ENCODE results near the gene CGRRF1. TPM values are rescaled to one million over a fixed set of nuclear protein-coding genes. Genes with fewer than 3 reads are reported as not detected.

CGRRF1 gene
- total and polyA plus RNA-seq, 5 donors from 2014 or later, result 27.7 to 45.6 (median 31.5) TPM

DNA sequence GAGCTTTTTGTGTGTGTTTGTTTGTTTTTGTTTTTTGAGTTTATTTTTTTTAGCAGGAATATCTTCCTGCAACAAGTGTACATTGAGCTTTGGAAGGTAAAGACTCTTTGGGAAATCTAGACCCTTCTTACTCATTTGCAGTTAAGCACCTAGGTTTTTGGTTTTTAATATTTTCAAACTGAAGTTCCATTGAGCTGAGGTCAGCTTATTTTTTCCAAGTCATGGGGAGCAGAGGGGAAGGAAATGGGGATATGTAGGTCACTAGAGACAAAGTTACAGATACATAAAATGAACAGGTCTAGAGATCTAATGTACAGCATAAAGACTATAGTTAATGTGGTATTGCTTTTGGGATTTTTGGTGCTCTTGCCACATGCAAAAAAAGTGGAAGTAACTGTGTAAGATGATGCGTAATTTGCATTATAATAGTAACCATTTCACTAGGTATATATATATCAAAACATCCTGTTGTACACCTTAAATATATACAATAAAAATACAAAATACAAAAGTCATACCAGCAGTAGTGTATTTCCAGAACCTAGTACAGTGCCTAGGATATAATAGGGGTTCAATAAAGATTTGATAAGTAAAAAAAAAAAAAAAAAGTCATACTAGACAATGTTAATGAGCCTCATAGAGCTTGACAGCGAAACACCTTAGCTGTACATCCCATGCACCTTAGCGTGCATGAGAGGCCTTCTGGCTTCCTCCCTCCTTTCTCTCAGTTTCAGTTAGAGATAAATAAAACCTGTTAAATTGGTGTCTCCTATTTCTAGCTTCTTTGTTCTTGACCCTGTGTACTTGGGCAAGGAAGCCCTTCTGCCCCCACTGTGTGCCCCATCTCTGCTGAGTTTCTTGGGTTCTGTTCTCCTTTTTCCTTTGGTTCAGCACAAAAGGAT is 22.7 kb downstream of the CGRRF1 start:
- H3K9me3 Mint-ChIP-seq, result no peaks in the 10 kb centered on the region
- DNase-seq, result peak in 1 of 3 donors; percentile 18
- peaks cover 15% of the 10 kb centered on the region for H3K36me3 Mint-ChIP-seq
- H3K27me3 ChIP-seq (ENCODE audit: control insufficient read depth, insufficient read depth, low read length), result no peaks in the 10 kb centered on the region
- H3K27me3 Mint-ChIP-seq, result no peaks in the 10 kb centered on the region
- H3K4me3 ChIP-seq (ENCODE audit: low read depth, low read length), result no peak overlapping the region
- peaks cover 24% of the 10 kb centered on the region for H3K36me3 ChIP-seq (ENCODE audit: control insufficient read depth, insufficient read depth, low read length)
- no peak for ATAC-seq (ENCODE audit: low read depth in 2 of 2)
- H3K4me1 ChIP-seq (ENCODE audit: control insufficient read depth, insufficient read depth, low read length, poor library complexity, severe bottlenecking), result no peaks in the 10 kb centered on the region
- peak overlapping the region in 1 of 3 donors; percentile 56 for H3K27ac Mint-ChIP-seq
- no peak overlapping the region for H3K4me3 Mint-ChIP-seq
- peaks cover 0 to 17% (median 3%) of the 10 kb centered on the region in 4 donors for H3K4me1 Mint-ChIP-seq
- H3K9me3 ChIP-seq (ENCODE audit: control insufficient read depth in 2 of 2, low read length in 2 of 2), result no peaks in the 10 kb centered on the region
- no peak overlapping the region for H3K27ac ChIP-seq (ENCODE audit: insufficient read depth, low read length, poor library complexity, severe bottlenecking)

DNA sequence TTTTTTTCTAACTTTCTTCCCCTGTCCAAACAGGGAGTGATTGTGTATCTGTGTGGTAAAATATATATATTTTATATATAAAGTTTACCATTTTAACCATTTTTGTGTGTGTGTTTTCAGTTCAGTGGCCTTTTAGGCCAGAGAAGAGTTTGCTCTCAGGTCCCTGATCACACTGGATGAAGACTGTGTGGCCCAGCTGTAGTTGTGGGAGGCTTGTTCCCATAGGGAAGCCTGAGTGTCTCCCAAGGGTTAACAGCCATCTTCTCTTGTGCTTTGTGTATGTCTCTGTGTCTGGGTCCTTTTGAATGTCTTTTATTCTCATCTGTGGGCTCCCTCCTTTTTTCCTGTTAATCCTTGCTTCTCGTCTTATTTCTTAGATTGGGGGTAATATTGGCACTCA is 23.4 kb downstream of the CGRRF1 start:
- DNase-seq, result no peak
- Histone ChIP-seq H3K4me1 (ENCODE audit: control insufficient read depth, insufficient read depth, low read length, poor library complexity, severe bottlenecking) (no peaks in the 10 kb centered on the region), H3K36me3 (ENCODE audit: control insufficient read depth, insufficient read depth, low read length) (peaks cover 25% of the 10 kb centered on the region), H3K9me3 (ENCODE audit: control insufficient read depth in 2 of 2, low read length in 2 of 2) (no peaks in the 10 kb centered on the region), H3K27me3 (ENCODE audit: control insufficient read depth, insufficient read depth, low read length) (no peaks in the 10 kb centered on the region), H3K27ac (ENCODE audit: insufficient read depth, low read length, poor library complexity, severe bottlenecking) (no peak overlapping the region), H3K4me3 (ENCODE audit: low read depth, low read length) (no peak overlapping the region)
- H3K27me3 Mint-ChIP-seq, result no peaks in the 10 kb centered on the region
- peak overlapping the region in 1 of 3 donors; percentile 56 for H3K27ac Mint-ChIP-seq
- no peaks in the 10 kb centered on the region for H3K9me3 Mint-ChIP-seq
- H3K36me3 Mint-ChIP-seq, result peaks cover 15% of the 10 kb centered on the region
- H3K4me3 Mint-ChIP-seq, result no peak overlapping the region
- no peak for ATAC-seq (ENCODE audit: low read depth in 2 of 2)
- peaks cover 0 to 17% (median 3%) of the 10 kb centered on the region in 4 donors for H3K4me1 Mint-ChIP-seq

DNA sequence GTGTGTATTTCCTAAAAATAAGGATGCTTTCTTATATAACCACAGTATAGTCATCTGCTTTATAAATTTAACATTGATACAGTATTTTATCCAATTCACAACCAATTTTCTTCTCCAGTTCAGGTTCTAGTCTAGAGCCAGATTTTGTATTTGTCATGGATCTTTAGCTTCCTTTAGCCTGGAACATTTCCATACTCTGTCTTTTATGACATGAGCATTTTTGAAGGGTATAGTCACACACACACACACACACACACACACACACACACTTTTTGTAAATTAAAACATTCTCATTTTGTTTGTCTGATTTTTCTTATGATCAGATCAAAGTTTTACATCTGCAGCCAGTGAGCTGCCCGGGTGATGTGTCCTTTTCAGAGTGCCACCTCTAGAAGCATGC is 25.4 kb downstream of the CGRRF1 start:
- ATAC-seq (ENCODE audit: low read depth in 2 of 2), result no peak
- H3K4me1 ChIP-seq (ENCODE audit: control insufficient read depth, insufficient read depth, low read length, poor library complexity, severe bottlenecking), result no peaks in the 10 kb centered on the region
- H3K9me3 Mint-ChIP-seq, result no peaks in the 10 kb centered on the region
- no peaks in the 10 kb centered on the region for H3K9me3 ChIP-seq (ENCODE audit: control insufficient read depth in 2 of 2, low read length in 2 of 2)
- no peak for DNase-seq
- H3K27me3 ChIP-seq (ENCODE audit: control insufficient read depth, insufficient read depth, low read length), result no peaks in the 10 kb centered on the region
- H3K4me1 Mint-ChIP-seq, result peaks cover 0 to 17% (median 3%) of the 10 kb centered on the region in 4 donors
- no peak overlapping the region for H3K4me3 ChIP-seq (ENCODE audit: low read depth, low read length)
- H3K27ac Mint-ChIP-seq, result no peak overlapping the region
- H3K36me3 Mint-ChIP-seq, result peaks cover 25% of the 10 kb centered on the region
- no peak overlapping the region for H3K4me3 Mint-ChIP-seq
- no peak overlapping the region for H3K27ac ChIP-seq (ENCODE audit: insufficient read depth, low read length, poor library complexity, severe bottlenecking)
- H3K36me3 ChIP-seq (ENCODE audit: control insufficient read depth, insufficient read depth, low read length), result peaks cover 32% of the 10 kb centered on the region
- H3K27me3 Mint-ChIP-seq, result no peaks in the 10 kb centered on the region

DNA sequence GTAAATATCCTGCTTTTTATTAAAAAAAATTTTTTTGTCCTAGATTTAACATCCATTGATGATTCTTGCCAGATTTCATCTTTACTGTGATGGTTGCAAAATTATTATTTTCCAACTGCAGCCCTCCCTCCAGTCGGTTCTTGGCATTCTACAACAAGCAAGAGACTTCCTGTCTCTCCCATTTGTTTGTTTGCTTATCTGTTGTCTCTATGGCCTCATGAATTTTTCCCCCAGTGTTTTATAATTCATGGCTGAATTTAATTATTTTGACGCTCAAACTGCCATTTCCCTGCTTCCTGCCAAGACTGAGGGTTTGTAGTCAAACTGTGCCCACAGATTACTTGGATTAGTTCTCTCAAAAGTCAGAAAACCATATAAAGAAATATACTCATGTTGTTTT is 25.9 kb downstream of the CGRRF1 start:
- Histone ChIP-seq H3K4me1 (ENCODE audit: control insufficient read depth, insufficient read depth, low read length, poor library complexity, severe bottlenecking) (no peaks in the 10 kb centered on the region), H3K27ac (ENCODE audit: insufficient read depth, low read length, poor library complexity, severe bottlenecking) (no peak overlapping the region), H3K27me3 (ENCODE audit: control insufficient read depth, insufficient read depth, low read length) (no peaks in the 10 kb centered on the region), H3K36me3 (ENCODE audit: control insufficient read depth, insufficient read depth, low read length) (peaks cover 32% of the 10 kb centered on the region), H3K4me3 (ENCODE audit: low read depth, low read length) (no peak overlapping the region), H3K9me3 (ENCODE audit: control insufficient read depth in 2 of 2, low read length in 2 of 2) (no peaks in the 10 kb centered on the region)
- H3K27ac Mint-ChIP-seq, result peak overlapping the region in 1 of 3 donors; percentile 68
- ATAC-seq (ENCODE audit: low read depth in 2 of 2) (no peak), DNase-seq (no peak)
- H3K27me3 Mint-ChIP-seq, result no peaks in the 10 kb centered on the region
- H3K4me3 Mint-ChIP-seq, result no peak overlapping the region
- H3K4me1 Mint-ChIP-seq, result peaks cover 0 to 17% (median 3%) of the 10 kb centered on the region in 4 donors
- H3K36me3 Mint-ChIP-seq, result peaks cover 28% of the 10 kb centered on the region
- H3K9me3 Mint-ChIP-seq, result no peaks in the 10 kb centered on the region

DNA sequence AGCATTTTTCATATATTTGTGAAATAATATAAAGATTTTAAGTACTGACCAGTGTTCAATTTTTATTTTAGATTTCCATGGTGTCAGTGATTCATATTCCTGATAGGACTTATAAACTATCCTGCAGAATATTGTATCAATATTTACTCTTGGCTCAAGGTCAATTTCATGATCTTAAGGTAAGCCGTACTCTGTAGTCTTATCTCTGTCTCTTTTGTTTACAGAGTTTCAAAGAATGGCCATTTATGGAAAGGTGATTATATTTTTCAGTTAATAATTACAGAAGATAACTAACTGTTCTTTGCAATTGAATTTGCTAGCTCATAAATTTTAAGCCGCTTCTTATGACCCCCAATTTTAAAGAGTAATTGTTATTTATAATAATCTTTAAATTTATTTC is 27.9 kb downstream of the CGRRF1 start:
- Histone ChIP-seq H3K9me3 (ENCODE audit: control insufficient read depth in 2 of 2, low read length in 2 of 2) (no peaks in the 10 kb centered on the region), H3K36me3 (ENCODE audit: control insufficient read depth, insufficient read depth, low read length) (peaks cover 28% of the 10 kb centered on the region), H3K4me3 (ENCODE audit: low read depth, low read length) (no peak overlapping the region), H3K27me3 (ENCODE audit: control insufficient read depth, insufficient read depth, low read length) (no peaks in the 10 kb centered on the region), H3K4me1 (ENCODE audit: control insufficient read depth, insufficient read depth, low read length, poor library complexity, severe bottlenecking) (no peaks in the 10 kb centered on the region), H3K27ac (ENCODE audit: insufficient read depth, low read length, poor library complexity, severe bottlenecking) (no peak overlapping the region)
- H3K36me3 Mint-ChIP-seq, result peaks cover 27% of the 10 kb centered on the region
- H3K27ac Mint-ChIP-seq, result no peak overlapping the region
- no peaks in the 10 kb centered on the region for H3K27me3 Mint-ChIP-seq
- no peak overlapping the region for H3K4me3 Mint-ChIP-seq
- ATAC-seq (ENCODE audit: low read depth in 2 of 2) (no peak), DNase-seq (no peak)
- peaks cover 0 to 9% (median 3%) of the 10 kb centered on the region in 4 donors for H3K4me1 Mint-ChIP-seq
- peaks cover 0 to 2% (median 0%) of the 10 kb centered on the region in 7 donors for H3K9me3 Mint-ChIP-seq

DNA sequence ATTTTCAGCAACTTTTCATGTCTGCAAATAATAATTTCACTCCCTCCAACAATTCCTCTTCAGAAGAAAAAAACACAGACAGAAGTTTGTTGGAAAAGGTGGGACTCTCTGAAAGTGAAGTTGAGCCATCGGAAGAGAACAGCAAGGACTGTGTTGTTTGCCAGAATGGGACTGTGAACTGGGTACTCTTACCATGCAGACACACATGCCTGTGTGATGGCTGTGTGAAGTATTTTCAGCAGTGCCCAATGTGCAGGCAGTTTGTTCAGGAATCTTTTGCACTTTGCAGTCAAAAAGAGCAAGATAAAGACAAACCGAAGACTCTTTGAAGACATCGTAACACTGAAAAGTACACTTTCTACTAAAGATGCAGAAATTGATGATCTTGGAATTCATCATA is 28.3 kb downstream of the CGRRF1 start:
- no peak for ATAC-seq (ENCODE audit: low read depth in 2 of 2)
- Histone ChIP-seq H3K4me1 (ENCODE audit: control insufficient read depth, insufficient read depth, low read length, poor library complexity, severe bottlenecking) (no peaks in the 10 kb centered on the region), H3K4me3 (ENCODE audit: low read depth, low read length) (no peak overlapping the region), H3K27me3 (ENCODE audit: control insufficient read depth, insufficient read depth, low read length) (no peaks in the 10 kb centered on the region), H3K36me3 (ENCODE audit: control insufficient read depth, insufficient read depth, low read length) (peaks cover 26% of the 10 kb centered on the region), H3K27ac (ENCODE audit: insufficient read depth, low read length, poor library complexity, severe bottlenecking) (no peak overlapping the region), H3K9me3 (ENCODE audit: control insufficient read depth in 2 of 2, low read length in 2 of 2) (no peaks in the 10 kb centered on the region)
- Mint-ChIP-seq H3K4me1 (peaks cover 0 to 6% (median 0%) of the 10 kb centered on the region in 4 donors), H3K4me3 (no peak overlapping the region), H3K27ac (no peak overlapping the region), H3K9me3 (peaks cover 0 to 2% (median 0%) of the 10 kb centered on the region in 7 donors), H3K27me3 (no peaks in the 10 kb centered on the region), H3K36me3 (peaks cover 25% of the 10 kb centered on the region)
- no peak for DNase-seq

DNA sequence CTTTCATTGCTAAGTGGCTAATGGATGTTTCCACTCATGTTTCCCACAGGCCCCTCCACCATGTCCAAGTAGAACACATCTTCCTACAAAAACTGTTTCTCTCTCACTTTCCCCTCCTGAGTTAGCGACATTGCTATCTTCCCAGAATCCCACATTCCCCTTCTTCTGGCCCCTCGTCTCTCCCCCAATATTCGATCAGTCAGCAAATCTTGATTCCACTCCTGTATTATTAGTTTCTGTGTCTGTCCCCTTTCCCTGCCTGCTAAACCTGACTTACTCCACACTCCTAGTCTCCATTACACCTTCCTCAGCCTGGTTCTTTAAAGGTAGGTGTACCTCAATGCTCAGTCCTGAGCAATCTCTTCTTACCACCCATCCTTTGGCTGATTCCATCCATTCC is 37.9 kb downstream of the CGRRF1 start:
- no peak overlapping the region for H3K4me3 ChIP-seq (ENCODE audit: low read depth, low read length)
- H3K36me3 ChIP-seq (ENCODE audit: control insufficient read depth, insufficient read depth, low read length), result no peaks in the 10 kb centered on the region
- no peak overlapping the region for H3K27ac Mint-ChIP-seq
- ATAC-seq (ENCODE audit: low read depth in 2 of 2) (no peak), DNase-seq (no peak)
- no peaks in the 10 kb centered on the region for H3K4me1 ChIP-seq (ENCODE audit: control insufficient read depth, insufficient read depth, low read length, poor library complexity, severe bottlenecking)
- no peaks in the 10 kb centered on the region for H3K36me3 Mint-ChIP-seq
- H3K27me3 ChIP-seq (ENCODE audit: control insufficient read depth, insufficient read depth, low read length), result peaks cover 3% of the 10 kb centered on the region
- peaks cover 8% of the 10 kb centered on the region for H3K27me3 Mint-ChIP-seq
- H3K4me1 Mint-ChIP-seq, result no peaks in the 10 kb centered on the region
- H3K27ac ChIP-seq (ENCODE audit: insufficient read depth, low read length, poor library complexity, severe bottlenecking), result no peak overlapping the region
- peaks cover 0 to 2% (median 0%) of the 10 kb centered on the region in 7 donors for H3K9me3 Mint-ChIP-seq
- no peaks in the 10 kb centered on the region for H3K9me3 ChIP-seq (ENCODE audit: control insufficient read depth in 2 of 2, low read length in 2 of 2)
- H3K4me3 Mint-ChIP-seq, result no peak overlapping the region

DNA sequence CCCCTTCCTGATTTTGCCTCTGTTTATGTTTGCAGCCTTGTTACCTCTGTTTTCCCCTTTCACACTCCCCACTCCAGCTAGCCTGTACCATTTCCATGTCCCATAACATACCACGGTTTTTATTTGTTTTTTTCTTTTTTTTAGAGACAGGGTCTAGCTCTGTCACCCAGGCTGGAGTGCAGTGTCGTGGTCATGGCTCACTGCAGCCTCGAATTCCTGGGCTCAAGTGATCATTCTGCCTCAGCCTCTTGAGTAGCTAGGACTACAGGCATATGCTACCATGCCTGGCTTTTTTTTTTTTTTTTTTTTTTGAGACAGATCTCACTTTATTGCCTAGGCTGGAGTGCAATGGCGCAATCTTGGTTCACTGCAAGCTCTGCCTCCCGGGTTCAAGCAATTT is 38.8 kb downstream of the CGRRF1 start:
- Mint-ChIP-seq H3K27me3 (peaks cover 8% of the 10 kb centered on the region), H3K9me3 (peaks cover 0 to 2% (median 0%) of the 10 kb centered on the region in 7 donors), H3K36me3 (no peaks in the 10 kb centered on the region), H3K27ac (no peak overlapping the region), H3K4me3 (no peak overlapping the region), H3K4me1 (no peaks in the 10 kb centered on the region)
- H3K4me1 ChIP-seq (ENCODE audit: control insufficient read depth, insufficient read depth, low read length, poor library complexity, severe bottlenecking), result no peaks in the 10 kb centered on the region
- no peaks in the 10 kb centered on the region for H3K36me3 ChIP-seq (ENCODE audit: control insufficient read depth, insufficient read depth, low read length)
- H3K27me3 ChIP-seq (ENCODE audit: control insufficient read depth, insufficient read depth, low read length), result peaks cover 3% of the 10 kb centered on the region
- H3K9me3 ChIP-seq (ENCODE audit: control insufficient read depth in 2 of 2, low read length in 2 of 2), result no peaks in the 10 kb centered on the region
- no peak for DNase-seq
- ATAC-seq (ENCODE audit: low read depth in 2 of 2), result no peak
- H3K27ac ChIP-seq (ENCODE audit: insufficient read depth, low read length, poor library complexity, severe bottlenecking), result no peak overlapping the region
- no peak overlapping the region for H3K4me3 ChIP-seq (ENCODE audit: low read depth, low read length)
